KMS-11 (cell line): ENCODE data around the gene ANKRD55.

ENCODE experiments used
- H2AFZ ChIP-seq: fragments of 200-600 bp; sonication (generic); 2 replicates; pipeline ENCODE4 v1.6.1; 2016; ENCODE audit warnings: antibody characterized with exemption, mixed run types, low read depth
- H3K27ac ChIP-seq: fragments of 200-600 bp; sonication (generic); 2 replicates; pipeline ENCODE4 v1.6.1; 2016; ENCODE audit warnings: mild to moderate bottlenecking, mixed run types
- H3K27me3 ChIP-seq: fragments of 200-600 bp; sonication (generic); 2 replicates; pipeline ENCODE4 v1.6.1; 2017; ENCODE audit warnings: mild to moderate bottlenecking, low read depth, mixed run types, moderate library complexity; ENCODE audit not compliant: insufficient read depth
- H3K36me3 ChIP-seq: fragments of 200-600 bp; sonication (generic); 2 replicates; pipeline ENCODE4 v1.6.1; 2017; ENCODE audit warnings: mild to moderate bottlenecking, mixed run types; ENCODE audit not compliant: insufficient read depth
- H3K4me1 ChIP-seq: fragments of 200-600 bp; sonication (generic); 2 replicates; pipeline ENCODE4 v1.6.1; 2016; ENCODE audit warnings: mild to moderate bottlenecking, low read depth, mixed run types; ENCODE audit not compliant: poor library complexity, severe bottlenecking
- H3K4me2 ChIP-seq: fragments of 200-600 bp; sonication (generic); 2 replicates; pipeline ENCODE4 v1.7.0; 2016; ENCODE audit warnings: mild to moderate bottlenecking, mixed run types
- H3K4me3 ChIP-seq: fragments of 200-600 bp; sonication (generic); IDR thresholded peaks from 2 replicates; pipeline ENCODE4 v1.6.1; 2017; ENCODE audit warnings: low read depth, low read length, mixed read lengths; ENCODE audit not compliant: insufficient read depth
- H3K79me2 ChIP-seq: fragments of 200-600 bp; sonication (generic); 2 replicates; pipeline ENCODE4 v1.6.1; 2016; ENCODE audit warnings: low read depth, mixed run types; ENCODE audit not compliant: insufficient read depth
- H3K9ac ChIP-seq: fragments of 200-600 bp; sonication (generic); 2 replicates; pipeline ENCODE4 v1.6.1; 2016; ENCODE audit warnings: mild to moderate bottlenecking, mixed run types
- H4K20me1 ChIP-seq: fragments of 200-600 bp; sonication (generic); 2 replicates; pipeline ENCODE4 v1.6.1; 2016; ENCODE audit warnings: mild to moderate bottlenecking, mixed run types; ENCODE audit not compliant: insufficient read depth
- CTCF ChIP-seq: fragments of 200-600 bp; sonication (generic); conservative IDR thresholded peaks from 2 replicates; pipeline ENCODE4 v1.6.1; 2017; ENCODE audit warnings: low read depth, mild to moderate bottlenecking, antibody characterized with exemption, low read length, moderate library complexity, mixed read lengths

Gene ANKRD55

GRCh38 chr5:56110646-56111403, 122.3 kb downstream of the ANKRD55 start:
- H3K27me3 ChIP-seq = no peaks in the 10 kb centered on the region
- no peak overlapping the region for H3K9ac ChIP-seq
- H2AFZ ChIP-seq = no peak overlapping the region
- no peaks in the 10 kb centered on the region for H3K36me3 ChIP-seq
- H3K27ac ChIP-seq = no peak overlapping the region
- peaks cover 5% of the 10 kb centered on the region for H3K4me1 ChIP-seq
- H4K20me1 ChIP-seq = no peaks in the 10 kb centered on the region
- no peaks in the 10 kb centered on the region for H3K79me2 ChIP-seq
- H3K4me2 ChIP-seq = no peak overlapping the region
- H3K4me3 ChIP-seq = no peak overlapping the region
- no peak for TF ChIP-seq CTCF

- H3K79me2 ChIP-seq = no peaks in the 10 kb centered on the region
- H4K20me1 ChIP-seq = no peaks in the 10 kb centered on the region
- no peaks in the 10 kb centered on the region for H3K27me3 ChIP-seq
- no peak overlapping the region for H2AFZ ChIP-seq
- H3K4me2 ChIP-seq = no peak overlapping the region
- TF ChIP-seq CTCF = no peak
- no peak overlapping the region for H3K27ac ChIP-seq
- no peak overlapping the region for H3K4me3 ChIP-seq
- H3K4me1 ChIP-seq = peaks cover 11% of the 10 kb centered on the region
- no peaks in the 10 kb centered on the region for H3K36me3 ChIP-seq
- no peak overlapping the region for H3K9ac ChIP-seq
Observed at GRCh38 chr5:56108246-56108645, 124.9 kb downstream of the ANKRD55 start.

GRCh38 chr5:56106837-56107236, 126.3 kb downstream of the ANKRD55 start:
- no peak overlapping the region for H3K9ac ChIP-seq
- no peaks in the 10 kb centered on the region for H4K20me1 ChIP-seq
- H3K4me1 ChIP-seq = peaks cover 19% of the 10 kb centered on the region
- no peaks in the 10 kb centered on the region for H3K36me3 ChIP-seq
- TF ChIP-seq CTCF = no peak
- no peaks in the 10 kb centered on the region for H3K79me2 ChIP-seq
- H3K4me2 ChIP-seq = no peak overlapping the region
- H2AFZ ChIP-seq = no peak overlapping the region
- H3K4me3 ChIP-seq = no peak overlapping the region
- no peaks in the 10 kb centered on the region for H3K27me3 ChIP-seq
- H3K27ac ChIP-seq = no peak overlapping the region

- Histone ChIP-seq H4K20me1 (no peaks in the 10 kb centered on the region), H3K9ac (no peak overlapping the region), H3K27me3 (no peaks in the 10 kb centered on the region), H3K4me3 (no peak overlapping the region), H3K4me2 (peak overlapping the region; percentile 33; the same call in 1 of the 2 replicates), H3K4me1 (peaks cover 26% of the 10 kb centered on the region), H3K79me2 (no peaks in the 10 kb centered on the region), H3K27ac (peak overlapping the region; percentile 22; the same call in 1 of the 2 replicates), H2AFZ (peak overlapping the region; percentile 43; the same call in 1 of the 2 replicates), H3K36me3 (no peaks in the 10 kb centered on the region)
- no peak for TF ChIP-seq CTCF
Observed at GRCh38 chr5:56105511-56106291, 127.4 kb downstream of the ANKRD55 start.
